ENCODE data around the gene C11orf52.
"Not testable (repeated sequence)": the region's sequence is repeated elsewhere in the genome, so short reads cannot be mapped to it uniquely, and the experiment has no call there.

Gene C11orf52

GRCh38 chr11:111913031-111913861 lies 5.5 kb upstream of the C11orf52 start:
- DNase-seq = no peak

DNA sequence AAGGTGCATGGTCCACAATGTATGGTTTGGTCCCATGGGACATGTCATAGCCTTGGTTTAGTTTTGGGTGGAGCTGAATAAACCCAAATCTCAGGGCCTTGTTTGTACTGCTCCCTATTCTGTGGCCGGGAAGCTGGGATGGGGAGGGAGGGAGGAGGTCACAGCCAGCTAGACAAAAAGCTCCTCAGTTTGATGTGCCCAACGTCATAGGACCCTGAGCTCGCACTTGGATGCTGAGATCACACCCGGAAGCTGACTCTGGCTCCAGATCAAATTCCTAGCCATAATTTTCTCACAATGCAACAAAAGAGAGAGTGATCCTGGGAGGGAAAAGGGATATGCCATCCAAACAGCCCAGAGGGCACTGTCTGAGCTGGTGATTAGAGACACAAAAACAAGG lies 4.7 kb upstream of the C11orf52 start:
- no peak for DNase-seq

GRCh38 chr11:111916768-111917167 lies 1.9 kb upstream of the C11orf52 start:
- no peak for DNase-seq

- no peak for DNase-seq
Observed at GRCh38 chr11:111917312-111917711, 1.4 kb upstream of the C11orf52 start.

DNA sequence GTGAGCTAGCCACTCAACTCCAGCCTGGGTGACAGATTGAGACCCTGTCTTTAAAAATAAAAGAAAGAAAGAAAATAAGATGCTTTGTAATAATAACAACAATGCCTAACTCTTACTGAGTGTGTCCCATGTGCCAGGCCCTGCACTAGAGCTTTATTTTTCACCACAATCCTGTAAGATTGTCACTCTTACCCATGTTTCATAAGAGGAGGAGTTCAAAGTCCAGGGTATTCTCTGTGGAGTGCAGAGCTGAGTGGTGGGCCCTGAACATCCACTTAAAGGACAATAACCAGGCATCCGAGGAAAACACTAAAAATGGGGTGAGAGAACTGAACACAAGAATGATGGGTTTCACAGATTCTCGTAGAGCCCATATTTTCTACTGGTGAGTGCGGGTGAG lies 925 bp upstream of the C11orf52 start:
- DNase-seq = no peak

- no peak for DNase-seq
Observed at GRCh38 chr11:111920908-111921307, 2.2 kb downstream of the C11orf52 start.

GRCh38 chr11:111921541-111922230 lies 3.0 kb downstream of the C11orf52 start:
- DNase-seq = no peak

- no peak for DNase-seq
Observed at GRCh38 chr11:111922803-111923202, 4.1 kb downstream of the C11orf52 start.

DNA sequence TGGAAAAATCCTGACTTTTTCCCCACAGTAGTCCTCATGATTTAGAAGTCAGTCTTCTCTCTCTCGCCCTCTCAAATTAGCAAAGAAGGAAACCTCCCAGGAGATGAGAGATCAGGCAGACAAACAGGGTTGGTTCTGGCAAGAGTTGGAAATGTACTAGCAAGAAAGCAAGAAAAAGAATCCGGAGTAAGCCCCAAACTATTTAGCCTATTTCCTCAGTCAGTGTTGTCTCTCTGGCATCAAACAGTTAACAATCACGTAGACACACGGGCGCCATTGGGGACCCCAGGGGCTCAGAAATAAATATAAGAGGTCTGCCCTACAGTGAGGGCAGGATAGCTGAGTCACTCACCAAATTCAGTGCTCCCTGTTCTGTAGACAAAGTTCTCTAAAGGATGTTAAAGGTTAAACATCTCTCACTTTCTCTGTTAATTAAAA lies 4.7 kb downstream of the C11orf52 start:
- no peak for DNase-seq

DNA sequence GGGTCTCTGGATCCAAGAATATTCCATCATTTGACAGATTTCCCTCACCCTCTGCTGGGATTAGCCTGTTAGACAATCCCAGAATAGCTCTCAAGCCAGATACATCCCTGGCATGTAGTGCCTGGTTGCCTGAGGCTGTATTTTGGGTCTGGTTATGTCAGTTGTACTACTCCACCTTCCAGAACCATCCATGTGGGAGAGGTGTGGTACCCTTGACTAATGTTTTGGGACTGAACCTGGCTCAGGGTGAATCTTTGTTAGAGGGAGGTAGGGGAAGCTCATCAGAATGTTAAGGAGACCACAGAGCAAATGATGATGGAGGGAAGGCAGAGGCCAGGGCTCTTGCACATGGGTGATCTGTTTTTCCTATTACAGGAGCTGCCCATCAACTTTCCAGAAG lies 5.2 kb downstream of the C11orf52 start:
- DNase-seq = no peak

DNA sequence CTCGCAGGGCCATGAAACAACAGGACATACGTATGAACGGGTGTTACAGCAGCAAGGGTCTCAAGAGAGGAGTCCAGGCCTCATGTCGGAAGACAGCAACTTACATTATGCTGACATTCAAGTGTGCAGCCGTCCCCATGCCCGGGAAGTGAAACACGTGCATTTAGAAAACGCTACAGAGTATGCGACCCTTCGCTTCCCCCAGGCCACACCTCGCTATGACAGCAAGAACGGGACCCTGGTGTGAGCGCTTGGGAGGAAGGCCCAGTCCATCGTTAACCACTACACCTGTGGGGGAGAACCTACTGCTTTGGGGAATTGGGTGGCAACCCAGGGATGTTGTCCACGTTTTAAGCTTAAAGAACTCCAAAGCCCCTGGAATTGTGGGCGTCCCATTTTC lies 7.2 kb downstream of the C11orf52 start:
- DNase-seq = no peak

DNA sequence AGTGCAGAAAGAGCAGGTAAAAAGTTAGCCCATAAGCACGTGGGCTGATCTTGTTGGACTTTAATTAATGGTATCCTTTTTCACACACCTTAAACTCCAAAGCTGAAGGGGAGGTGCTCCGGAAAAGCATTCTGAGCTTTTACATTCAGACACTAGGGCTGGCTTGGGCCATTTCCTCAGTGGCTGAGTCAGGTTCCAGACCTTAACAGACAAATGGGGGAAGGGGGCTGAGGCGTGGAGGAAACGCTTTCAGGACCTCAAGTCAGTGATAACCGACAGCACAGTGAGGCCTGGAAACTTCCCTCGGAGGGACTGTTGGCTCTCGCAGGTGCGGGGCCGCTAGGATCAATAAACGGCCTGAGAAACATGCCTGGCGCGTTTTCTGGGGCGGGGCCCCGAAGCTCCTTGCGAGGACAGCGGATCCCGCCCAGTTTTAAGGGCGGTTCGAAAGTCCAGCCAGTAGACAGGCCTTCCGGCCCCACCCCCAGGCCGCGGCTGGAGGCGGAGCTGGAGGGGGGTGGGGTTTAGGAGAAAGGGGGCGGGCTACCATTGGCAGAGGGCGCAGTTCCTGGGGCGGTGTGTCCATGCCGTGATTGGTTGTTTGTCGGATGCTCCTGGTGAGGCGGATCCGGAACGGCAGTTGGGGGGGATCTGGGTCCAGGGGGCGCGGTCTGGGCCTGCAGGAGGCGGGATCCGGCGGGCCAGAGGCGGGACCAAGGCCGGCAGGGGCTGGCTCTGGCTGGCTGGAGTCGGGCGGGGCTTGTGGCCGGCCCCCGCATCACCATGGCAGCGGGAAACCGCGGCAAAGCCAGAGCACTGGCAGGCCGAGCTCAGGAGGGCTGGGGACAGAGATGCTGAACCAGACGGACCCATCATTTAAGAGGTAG lies 8.0 kb downstream of the C11orf52 start:
- DNase-seq = peak; percentile 97

DNA sequence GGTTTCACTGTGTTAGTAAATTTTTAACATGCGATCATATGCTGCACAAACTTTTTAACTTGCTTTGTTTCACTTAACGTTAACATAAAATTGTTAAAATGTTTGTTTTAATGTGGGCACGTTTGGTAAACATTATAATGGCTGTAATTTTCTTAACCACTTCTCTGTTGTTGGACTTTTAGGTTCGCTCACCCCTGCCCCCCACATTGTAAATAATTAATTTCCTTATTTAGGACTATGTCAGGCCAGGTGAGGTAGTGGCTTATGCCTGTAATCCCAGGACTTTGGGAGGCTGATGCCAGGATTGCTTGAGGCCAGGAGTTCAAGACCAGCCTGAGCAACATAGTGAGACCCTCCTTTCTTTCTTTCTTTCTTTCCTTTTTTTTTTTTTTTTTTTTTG lies 11.8 kb downstream of the C11orf52 start:
- DNase-seq = no peak

- peak; percentile 72 for DNase-seq
Observed at GRCh38 chr11:111932611-111932950, 13.9 kb downstream of the C11orf52 start.

DNA sequence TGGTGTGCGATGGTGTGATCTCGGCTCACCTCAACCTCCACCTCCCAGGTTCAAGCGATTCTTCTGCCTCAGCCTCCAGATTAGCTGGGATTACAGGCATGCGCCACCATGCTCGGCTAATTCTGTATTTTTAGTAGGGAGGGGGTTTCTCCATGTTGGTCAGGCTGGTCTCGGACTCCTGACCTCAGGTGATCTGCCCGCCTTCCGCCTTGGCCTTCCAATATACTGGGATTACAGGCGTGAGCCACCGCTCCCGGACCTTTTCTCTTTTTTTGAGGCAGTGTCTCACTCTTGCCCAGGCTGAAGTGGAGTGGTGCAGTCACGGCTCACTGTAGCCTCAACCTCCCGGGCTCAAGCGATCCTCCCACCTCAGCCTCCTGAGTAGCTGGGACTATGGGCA lies 14.5 kb downstream of the C11orf52 start:
- DNase-seq = not testable (repeated sequence)

- DNase-seq = no peak
Observed at GRCh38 chr11:111933872-111934271, 15.2 kb downstream of the C11orf52 start.

DNA sequence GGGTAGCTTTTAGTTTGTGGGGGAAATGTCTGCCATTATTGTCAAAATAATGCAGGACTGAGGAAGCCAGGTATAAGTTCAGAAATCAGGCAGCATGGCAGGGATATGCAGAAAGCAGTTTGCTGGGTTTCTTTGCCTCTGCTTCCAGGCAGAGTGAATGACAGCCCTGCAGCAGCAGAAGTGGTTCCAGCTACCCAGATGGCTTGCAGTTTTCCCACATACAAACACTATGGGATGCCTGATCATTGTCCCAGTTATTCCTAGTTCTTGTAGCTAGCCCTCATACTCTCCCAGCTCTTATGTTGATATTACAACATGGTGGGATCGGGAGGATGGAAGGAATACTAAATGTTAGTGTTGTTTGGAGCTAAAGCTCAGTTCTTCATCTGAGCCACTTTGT lies 15.6 kb downstream of the C11orf52 start:
- no peak for DNase-seq

- peak; percentile 51 for DNase-seq
Observed at GRCh38 chr11:111935317-111936039, 16.8 kb downstream of the C11orf52 start.

DNA sequence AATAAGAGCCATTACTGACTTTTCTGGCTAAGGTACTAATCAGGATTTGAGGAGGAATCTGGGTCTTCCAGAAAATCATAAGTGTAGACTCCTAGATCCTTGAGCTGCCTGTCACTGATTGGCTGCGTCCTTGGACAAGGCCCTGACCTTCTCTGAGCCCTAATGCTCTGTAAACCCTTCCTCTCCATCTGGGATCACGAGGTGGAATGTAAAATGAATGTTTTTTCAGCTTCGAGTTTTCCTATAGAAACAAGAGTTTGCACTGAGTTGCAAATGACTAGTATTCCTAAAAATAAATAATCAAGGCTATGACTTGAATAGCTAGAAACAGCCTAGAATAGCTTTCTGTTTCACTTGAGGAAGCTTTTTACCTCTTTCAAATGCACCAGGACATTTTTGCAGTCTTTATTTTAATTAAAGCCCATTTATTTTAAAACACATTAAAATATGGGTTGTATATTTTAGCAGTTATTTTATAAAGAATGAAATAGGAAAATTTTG lies 17.4 kb downstream of the C11orf52 start:
- DNase-seq = no peak

GRCh38 chr11:111937461-111937769 lies 18.7 kb downstream of the C11orf52 start:
- no peak for DNase-seq

DNA sequence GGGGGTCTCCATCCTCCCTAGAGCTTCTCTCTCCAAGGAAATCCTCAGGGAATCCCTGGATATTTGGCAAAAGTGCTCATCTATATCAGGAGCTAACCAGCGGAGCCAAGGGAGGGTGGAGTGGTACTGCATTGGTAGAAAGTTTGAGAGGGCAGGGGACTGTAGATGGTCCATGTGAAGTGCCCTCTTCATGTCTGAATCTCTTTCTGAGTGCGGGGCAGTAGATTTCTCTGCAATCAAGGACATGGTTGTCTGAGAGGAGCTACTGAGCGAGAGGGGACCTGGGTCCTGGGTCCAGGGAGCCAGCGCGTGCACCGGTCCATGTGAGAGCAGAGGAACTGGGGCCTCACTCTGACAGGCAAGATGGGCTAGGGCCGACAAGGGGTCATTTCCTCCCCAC lies 19.1 kb downstream of the C11orf52 start:
- no peak for DNase-seq

- DNase-seq = peak; percentile 77
Observed at GRCh38 chr11:111938687-111939160, 20.0 kb downstream of the C11orf52 start.
